HG03558 (cell line): ENCODE data around the gene SH3RF3.

ENCODE experiments used
- ATAC-seq: cut with Tn5 transposase; IDR thresholded peaks from one replicate; pipeline ENCODE4 v1.9.1; 2021; ENCODE audit warnings: moderate number of reproducible peaks; ENCODE audit not compliant: unreplicated experiment; ENCODE audit errors: extremely low read depth

The SH3RF3 gene

DNA sequence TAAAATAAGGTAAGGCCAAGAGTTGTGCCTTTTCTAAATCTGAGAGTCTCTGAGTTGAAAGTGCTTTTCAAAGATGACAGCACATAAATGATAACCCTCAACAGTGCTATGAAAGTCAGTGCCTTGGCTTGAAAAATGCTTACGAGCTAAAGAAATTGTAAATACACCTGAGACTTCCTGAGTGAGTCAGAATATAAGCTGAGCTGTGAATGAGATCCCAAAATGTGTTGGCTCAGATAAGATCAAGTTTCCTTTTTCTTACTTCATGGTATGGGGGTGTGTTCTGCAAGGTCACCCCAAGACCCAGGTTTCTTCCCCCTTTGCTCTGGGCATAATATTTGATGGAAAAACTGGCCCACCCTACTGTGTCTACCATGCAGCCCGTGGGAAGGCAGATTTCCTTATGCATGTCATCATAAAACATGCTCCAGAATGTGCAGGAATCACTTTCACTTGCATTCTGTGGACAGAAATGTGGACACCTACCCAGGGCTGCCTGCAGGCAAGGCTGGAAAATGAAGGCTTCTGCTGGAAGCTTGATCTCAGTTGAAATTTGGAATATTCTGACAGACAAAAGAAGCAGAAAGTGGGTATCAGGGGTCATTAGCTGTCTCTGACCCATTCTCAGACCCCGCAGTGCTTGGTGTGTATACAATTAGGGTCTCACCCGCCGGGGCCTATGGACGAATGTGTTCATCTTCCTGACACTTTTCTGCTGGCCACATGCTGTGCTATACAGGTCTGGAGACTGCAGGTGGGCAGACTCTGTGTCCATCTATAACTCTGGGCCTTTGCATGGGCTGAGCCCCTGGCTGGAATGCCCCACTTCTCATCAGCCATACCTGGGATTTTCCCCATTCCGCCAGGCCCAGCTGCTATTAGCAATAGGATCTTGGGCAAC, 212.6 kb downstream of the SH3RF3 start:
- ATAC-seq = no peak

DNA sequence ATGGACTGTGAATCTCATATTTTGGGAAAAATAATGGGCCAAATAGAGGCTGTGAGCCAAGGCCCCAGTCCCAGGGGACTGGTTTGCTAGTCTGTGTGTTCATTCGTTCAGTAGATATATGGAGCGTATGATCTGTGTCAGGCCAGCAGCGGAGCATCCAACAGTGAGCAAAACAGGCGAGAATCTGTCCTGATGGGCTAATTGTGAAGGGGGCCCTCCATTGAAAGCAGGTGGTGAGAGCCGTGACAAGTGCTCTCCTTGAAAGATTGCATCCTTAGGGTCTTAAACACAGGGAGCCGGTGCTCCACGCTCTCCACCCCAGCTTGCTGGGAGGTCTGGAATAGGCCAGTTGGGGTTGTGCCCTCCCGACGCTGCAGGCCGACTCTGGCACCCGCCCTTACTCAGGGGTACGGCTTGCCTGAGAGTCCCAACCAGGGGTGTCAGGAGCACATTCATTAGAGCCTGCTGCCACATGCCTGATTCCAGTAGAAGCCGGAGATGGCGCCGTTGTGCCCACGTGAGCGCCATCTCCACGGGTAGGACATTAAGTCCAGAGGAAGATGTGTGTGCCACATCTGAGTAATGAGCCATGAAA, 213.3 kb downstream of the SH3RF3 start:
- ATAC-seq = no peak

DNA sequence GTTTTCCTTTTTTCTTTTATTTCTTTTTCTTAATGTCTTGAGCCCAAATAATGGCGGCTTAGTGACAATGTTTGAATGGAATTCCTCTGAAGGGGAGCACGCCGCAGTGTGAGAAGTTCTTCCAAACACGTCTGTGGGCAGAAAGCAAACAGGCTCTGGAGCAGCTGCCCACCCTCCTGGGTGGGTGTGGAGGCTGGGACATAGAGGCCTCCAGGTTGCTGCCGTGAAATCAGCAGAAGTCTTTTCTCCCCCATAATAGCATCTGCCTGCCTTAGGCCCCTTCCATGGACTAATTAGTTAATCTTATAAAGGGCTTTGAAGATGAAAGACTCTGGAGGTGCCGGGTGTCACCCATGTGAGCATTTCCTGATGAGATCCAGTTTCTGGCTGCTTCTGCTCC, 213.9 kb downstream of the SH3RF3 start:
- ATAC-seq = no peak

DNA sequence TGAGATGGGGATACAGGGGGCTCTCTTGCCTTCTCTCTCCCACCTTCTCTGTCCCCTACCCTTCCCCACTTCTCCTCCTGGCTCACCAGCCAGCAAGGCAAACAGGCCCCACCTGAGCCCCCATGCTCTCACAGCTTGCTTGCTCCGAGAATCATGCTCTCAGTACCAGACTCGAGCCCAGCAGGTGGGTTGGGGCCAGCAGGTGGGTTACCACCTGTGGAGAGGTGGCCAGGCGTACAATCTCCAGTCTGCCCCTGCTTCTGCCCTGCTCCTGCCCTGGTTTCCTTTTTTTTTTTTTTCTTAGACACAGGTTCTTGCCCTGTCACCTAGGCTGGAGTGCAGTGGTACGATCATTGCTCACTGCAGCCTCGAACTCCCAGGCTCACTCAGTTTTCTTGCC, 214.5 kb downstream of the SH3RF3 start:
- ATAC-seq = no peak

GRCh38 chr2:109344270-109344805, 215.3 kb downstream of the SH3RF3 start:
- ATAC-seq = no peak

GRCh38 chr2:109345091-109345490, 216.1 kb downstream of the SH3RF3 start:
- ATAC-seq = no peak

DNA sequence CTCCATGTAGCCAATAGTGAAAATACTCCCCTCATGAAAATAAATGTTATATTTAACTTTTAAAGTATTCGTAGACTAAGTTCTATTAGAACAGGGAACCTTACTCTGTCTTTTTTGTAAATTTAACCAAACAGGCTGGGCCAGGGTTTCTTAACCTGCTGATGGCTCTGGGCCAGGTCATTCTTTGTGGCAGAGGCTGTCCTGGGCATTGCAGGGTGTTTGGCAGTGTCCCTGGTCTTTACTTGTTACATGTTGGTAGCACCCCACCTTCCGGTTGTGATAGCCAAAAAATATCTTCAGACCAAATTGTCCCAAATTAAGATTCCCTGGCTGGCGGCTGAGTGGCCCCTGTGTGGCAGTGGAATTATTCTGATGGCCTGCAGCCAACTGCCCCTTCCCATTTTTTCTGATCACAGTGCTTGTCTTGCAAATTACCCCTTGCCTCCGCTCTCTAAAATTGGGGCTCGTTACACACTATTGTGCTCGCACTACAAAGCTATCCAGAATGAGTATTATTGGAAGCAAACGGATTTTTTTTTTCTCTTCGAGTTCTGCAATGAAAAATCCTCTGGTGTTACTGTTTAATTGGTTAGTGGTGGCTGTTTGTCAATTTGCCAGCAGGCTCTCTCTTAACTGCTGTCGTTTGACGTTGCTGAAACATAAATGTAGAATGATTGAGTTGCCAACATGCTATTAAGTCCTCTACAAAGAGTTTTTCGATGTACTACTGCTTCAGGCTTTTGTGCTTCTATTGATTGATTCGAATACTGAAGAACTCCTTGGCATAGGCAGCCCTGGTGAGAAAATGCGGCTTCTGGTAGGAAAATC, 216.9 kb downstream of the SH3RF3 start:
- ATAC-seq = no peak

DNA sequence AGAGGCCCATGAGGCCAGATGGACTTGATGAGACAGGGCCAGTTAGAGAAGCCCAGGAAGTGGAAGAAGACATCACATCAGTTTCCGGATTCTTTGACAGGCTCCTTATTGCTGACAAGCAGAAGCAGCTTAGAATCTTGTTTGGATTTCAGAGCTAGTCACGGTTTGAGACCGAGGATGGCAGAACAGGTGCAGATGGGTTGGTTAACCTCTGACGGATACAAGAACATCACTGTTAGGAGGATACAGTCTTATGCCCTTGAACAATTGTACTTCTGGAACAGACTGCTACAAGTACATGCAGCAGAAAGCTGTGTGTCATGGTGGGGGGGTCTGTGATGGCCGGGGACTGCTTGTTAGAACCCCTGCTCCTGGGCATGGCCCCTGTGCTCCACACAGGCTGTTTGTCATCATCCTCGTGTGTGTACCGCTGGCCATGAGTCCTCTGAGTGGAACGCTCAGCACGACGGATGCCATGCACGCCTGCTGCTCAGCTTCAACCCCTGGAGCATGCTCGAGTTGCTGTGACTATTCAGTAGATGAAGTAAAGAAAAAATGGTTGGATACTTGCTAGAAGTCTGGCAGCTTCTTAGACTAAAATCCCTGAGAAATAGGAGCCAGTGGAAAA, 217.7 kb downstream of the SH3RF3 start:
- no peak for ATAC-seq

DNA sequence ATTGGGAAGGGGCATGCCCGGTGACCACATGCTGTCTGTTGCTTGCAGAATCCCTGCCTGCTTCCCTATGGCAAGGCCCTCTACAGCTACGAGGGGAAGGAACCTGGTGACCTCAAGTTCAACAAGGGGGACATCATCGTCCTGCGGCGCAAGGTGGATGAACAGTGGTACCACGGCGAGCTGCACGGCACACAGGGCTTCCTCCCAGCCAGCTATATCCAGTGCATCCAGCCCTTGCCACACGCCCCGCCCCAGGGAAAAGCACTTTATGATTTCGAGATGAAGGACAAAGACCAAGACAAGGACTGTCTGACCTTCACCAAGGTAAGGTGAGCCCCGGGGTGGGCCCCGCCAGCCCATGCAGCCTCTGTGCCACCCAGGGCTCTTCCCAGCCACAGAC, 218.6 kb downstream of the SH3RF3 start:
- ATAC-seq = no peak

DNA sequence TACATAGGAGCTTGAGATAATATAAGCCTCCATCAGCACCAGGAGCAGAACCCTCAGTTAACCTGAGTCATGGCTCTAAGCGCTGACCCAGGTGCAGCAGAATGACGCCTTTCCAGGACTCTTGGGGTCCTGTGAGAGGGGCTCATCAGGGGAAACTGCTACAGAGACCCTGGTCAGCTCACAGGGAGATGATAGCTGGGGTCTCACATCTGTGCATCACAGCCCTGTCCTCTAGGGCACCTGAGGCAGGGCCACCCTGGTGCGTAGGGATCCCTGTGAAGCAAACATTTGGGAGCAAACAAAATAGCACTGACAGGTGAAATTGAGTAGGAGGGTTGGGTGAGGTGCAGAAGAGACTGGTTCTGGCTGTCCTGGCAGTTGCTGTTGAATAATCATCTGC, 219.2 kb downstream of the SH3RF3 start:
- no peak for ATAC-seq

GRCh38 chr2:109348671-109349502, 219.9 kb downstream of the SH3RF3 start:
- no peak for ATAC-seq

DNA sequence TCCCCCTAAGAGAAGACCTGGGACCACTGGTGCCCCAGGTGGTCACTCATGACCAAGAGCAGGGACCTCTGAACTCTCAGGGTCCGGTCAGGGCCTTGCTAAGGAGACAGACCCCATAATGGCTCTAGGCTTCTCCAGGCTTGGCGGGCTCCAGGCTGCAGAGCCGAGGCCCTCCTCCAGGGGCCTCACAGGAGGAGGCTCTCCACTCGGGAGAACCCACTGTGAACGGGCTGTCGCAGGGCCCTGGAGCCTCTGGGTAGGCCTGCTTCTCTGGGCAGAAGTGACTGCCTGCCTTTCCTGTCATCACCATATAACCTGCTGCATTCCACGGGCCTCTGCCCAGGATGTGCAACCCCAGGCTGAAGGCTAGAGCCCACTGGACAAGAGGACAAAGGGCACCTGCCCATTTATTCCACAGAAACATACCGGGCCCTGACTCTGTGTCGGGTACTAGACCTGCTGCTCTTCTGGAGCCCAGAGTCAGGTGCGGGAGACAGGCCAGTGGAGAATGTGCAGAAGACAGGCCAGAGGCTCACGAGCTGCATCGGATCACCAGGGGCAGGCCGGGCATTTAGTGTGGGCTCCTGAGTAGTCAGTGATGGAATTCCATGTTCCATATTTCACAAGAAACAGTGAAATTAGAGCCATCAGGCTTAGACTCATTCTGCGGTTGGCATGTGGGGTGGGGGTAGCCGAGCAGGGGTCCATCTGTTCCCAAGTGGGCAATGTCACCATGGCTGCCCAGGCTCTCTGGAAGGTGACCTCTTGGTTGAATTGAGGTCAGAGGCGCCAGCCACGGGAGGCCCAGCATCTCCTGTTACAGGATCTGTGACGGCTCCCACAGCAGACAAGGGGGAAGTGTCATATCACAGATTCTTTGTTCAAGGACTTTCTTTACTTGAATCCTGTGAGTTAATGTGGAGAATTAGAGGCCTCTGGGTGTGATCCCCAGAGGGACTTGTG, 220.8 kb downstream of the SH3RF3 start:
- no peak for ATAC-seq

- ATAC-seq = no peak
Measured at GRCh38 chr2:109350526-109350925, 221.5 kb downstream of the SH3RF3 start.

DNA sequence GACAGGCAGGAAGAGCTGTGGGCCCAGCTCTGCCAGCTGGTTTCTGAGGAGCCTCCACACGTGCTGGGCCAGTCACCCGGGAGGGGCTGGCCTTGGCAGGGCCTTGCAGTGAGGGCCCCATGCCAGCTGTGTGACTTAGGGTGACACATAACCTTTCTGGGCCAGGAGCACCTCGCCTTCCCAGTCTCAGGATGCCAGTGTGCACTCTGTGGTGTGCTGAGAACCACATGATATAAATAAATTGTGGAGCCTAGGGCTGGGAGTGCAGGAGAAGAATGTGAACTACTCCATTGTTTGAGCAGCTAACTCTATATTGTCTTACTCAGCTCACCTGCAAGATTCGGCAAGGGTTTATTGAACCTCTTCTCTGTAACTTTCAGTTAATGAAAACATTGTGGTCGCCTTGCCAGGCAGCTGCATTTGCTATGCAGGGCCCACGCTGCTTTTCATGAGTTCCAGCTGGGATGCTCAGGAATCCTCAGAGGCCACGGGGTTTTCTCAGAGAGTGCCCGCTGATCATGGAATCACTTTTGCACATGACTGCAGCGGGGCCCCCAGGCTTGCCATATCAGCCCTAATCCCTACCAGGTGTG, 222.3 kb downstream of the SH3RF3 start:
- no peak for ATAC-seq

DNA sequence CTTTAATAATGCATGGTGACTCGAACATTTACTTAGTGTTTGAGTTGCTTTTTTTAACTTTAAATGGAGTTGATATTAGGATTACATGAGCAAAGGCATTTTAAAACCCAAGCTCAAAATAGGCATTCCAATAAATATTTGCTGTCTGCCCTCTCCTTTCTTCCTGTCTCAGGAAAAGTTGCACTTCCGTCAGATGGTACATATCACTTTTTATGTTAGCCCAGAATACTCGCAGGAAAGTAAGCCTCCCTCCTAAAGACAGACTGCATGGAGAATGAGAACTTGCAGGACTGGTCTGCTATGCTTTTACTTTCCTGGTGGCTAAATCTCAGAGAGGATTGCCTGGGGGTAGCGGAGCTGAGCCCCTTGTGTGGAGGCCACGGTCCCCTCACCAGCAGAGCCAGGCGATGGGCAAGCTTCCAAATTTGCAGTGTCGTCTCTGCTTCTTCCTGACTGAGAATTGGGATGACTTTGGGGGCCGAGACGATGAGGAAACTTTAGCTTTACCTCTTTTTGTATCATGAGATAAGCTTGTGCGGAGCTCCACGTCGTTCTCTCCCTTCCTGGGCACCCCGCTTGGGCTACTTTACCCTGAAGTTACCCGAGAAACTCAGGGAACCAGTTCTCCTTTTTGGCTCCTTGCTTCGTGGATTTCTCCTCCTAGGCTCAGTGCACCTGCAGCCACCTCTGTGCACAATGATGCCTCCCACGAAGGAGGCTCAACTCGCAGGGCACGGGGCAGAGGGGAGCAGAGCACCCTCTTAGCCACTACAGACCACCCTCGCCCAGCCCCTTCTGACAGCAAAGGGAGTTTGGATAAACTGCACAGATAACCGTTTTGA, 223.3 kb downstream of the SH3RF3 start:
- ATAC-seq = no peak

DNA sequence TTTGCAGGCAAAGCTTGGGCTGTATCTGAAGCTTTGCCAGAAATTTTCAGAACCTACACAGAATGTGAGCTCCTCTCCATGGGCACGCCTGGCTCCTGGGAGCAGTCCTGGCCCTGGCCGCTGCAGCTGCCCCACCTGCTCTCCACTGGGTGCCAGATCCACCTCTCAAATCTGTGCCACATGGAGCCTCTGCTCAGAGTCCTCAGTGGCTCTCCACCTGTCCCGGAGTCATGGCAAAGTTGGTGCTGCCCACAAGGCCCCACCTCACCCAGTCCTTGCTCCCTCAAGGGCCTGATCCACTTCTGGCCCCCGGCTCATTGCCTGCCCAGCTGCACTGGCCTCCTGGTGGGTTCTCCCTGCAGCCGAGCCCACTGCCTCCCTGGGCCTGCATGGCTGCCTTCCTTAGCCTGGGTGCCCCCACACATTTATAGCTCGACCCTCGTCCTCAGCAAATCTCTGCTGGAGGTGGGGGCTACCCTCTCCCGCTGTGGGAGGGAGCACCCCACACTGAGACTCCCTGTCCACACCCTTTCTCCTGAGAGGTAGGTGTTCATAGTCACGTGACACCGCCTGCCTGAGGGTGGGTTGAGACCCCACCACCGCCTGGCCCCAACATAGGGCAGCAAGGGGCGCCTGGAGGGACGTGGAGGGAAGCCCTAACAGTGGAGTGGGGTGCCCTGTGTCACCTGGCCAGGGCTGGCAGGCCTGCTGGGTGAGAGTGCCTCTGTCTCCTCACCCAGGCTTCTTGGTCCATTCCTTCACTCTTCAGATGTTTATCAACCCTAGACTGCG, 224.1 kb downstream of the SH3RF3 start:
- ATAC-seq = no peak
